HG03135 (cell line): ENCODE results near the gene AOC1.

Experiments
- ATAC-seq: cut with Tn5 transposase; IDR thresholded peaks from one replicate; pipeline ENCODE4 v1.9.1; 2021; ENCODE audit warnings: mild to moderate bottlenecking, moderate library complexity; ENCODE audit not compliant: unreplicated experiment

AOC1 gene

GRCh38 chr7:150830937-150831336, 21.4 kb upstream of the AOC1 start:
- no peak for ATAC-seq

GRCh38 chr7:150831851-150832250, 20.5 kb upstream of the AOC1 start:
- no peak for ATAC-seq

- ATAC-seq: no peak
Measured at GRCh38 chr7:150835019-150835418, 17.3 kb upstream of the AOC1 start.

- no peak for ATAC-seq
Measured at GRCh38 chr7:150835702-150836280, 16.5 kb upstream of the AOC1 start.

GRCh38 chr7:150838965-150839650, 13.2 kb upstream of the AOC1 start:
- no peak for ATAC-seq

- no peak for ATAC-seq
Measured at GRCh38 chr7:150842018-150842417, 10.3 kb upstream of the AOC1 start.

- ATAC-seq: no peak
Measured at GRCh38 chr7:150842716-150843115, 9.6 kb upstream of the AOC1 start.

GRCh38 chr7:150845421-150845861, 6.9 kb upstream of the AOC1 start:
- ATAC-seq: no peak

- no peak for ATAC-seq
Measured at GRCh38 chr7:150846291-150847115, 5.8 kb upstream of the AOC1 start.

- ATAC-seq: no peak
Measured at GRCh38 chr7:150847536-150847935, 4.8 kb upstream of the AOC1 start.

- ATAC-seq: no peak
Measured at GRCh38 chr7:150848111-150848510, 4.2 kb upstream of the AOC1 start.

GRCh38 chr7:150848561-150849115, 3.7 kb upstream of the AOC1 start:
- no peak for ATAC-seq

GRCh38 chr7:150849204-150849775, 3.0 kb upstream of the AOC1 start:
- ATAC-seq: no peak

- no peak for ATAC-seq
Measured at GRCh38 chr7:150850273-150850672, 2.0 kb upstream of the AOC1 start.

- ATAC-seq: no peak
Measured at GRCh38 chr7:150851492-150852370, 586 bp upstream of the AOC1 start.

- ATAC-seq: no peak
Measured at GRCh38 chr7:150854066-150855000, 2.0 kb downstream of the AOC1 start.

- no peak for ATAC-seq
Measured at GRCh38 chr7:150855046-150855445, 2.7 kb downstream of the AOC1 start.

- no peak for ATAC-seq
Measured at GRCh38 chr7:150855476-150856302, 3.4 kb downstream of the AOC1 start.
